Measurements from ENCODE around the gene ADAM21. TPM values are rescaled to one million over a fixed set of nuclear protein-coding genes. Genes with fewer than 3 reads are reported as not detected.
"Not testable (repeated sequence)": the region's sequence is repeated elsewhere in the genome, so short reads cannot be mapped to it uniquely, and the experiment has no call there.

Gene ADAM21
- total RNA-seq: 0.38 TPM
- long read RNA-seq, partial matches to known transcripts: 0 of 1 reads
- long read RNA-seq, other reads (novel, unspliced or antisense): 1 of 1 reads

- H3K9me3 ChIP-seq (replicated peaks): no peaks in the 10 kb centered on the region
- intact Hi-C loops (cut with micrococcal nuclease): no loop called here
- H3K36me3 ChIP-seq: peaks cover 5% of the 10 kb centered on the region
- no peaks in the 10 kb centered on the region for H3K27me3 ChIP-seq (ENCODE audit: low read depth)
- no peak for DNase-seq
- H3K4me3 ChIP-seq: no peak within 1 kb of the TSS
- TF ChIP-seq CTCF (IDR thresholded peaks at IDR 0.05; ENCODE audit: borderline replicate concordance): no peak
- H3K27ac ChIP-seq (replicated peaks): no peak within 1 kb of the TSS
- H3K4me1 ChIP-seq: peaks cover 10% of the 10 kb centered on the region
Observed at GRCh38 chr14:70451874-70452273, at the start of gene ADAM21. Gene ADAM21 (plus strand): TSS chr14:70452174. CDS start chr14:70457500, 5,326 bp downstream.

- H3K27ac ChIP-seq (replicated peaks); H3K9me3 ChIP-seq (replicated peaks); H3K27me3 ChIP-seq (ENCODE audit: low read depth); DNase-seq; intact Hi-C loops (cut with micrococcal nuclease); H3K4me3 ChIP-seq: not testable (repeated sequence)
- H3K4me1 ChIP-seq: peaks cover 15% of the 10 kb centered on the region
- H3K36me3 ChIP-seq: peaks cover 14% of the 10 kb centered on the region
Observed at GRCh38 chr14:70403335-70403734, 48.6 kb upstream of the ADAM21 start.

GRCh38 chr14:70406216-70406615, 45.8 kb upstream of the ADAM21 start:
- H3K27me3 ChIP-seq (ENCODE audit: low read depth); H3K9me3 ChIP-seq (replicated peaks); intact Hi-C loops (cut with micrococcal nuclease); H3K4me3 ChIP-seq; H3K27ac ChIP-seq (replicated peaks); DNase-seq: not testable (repeated sequence)
- H3K36me3 ChIP-seq: peaks cover 19% of the 10 kb centered on the region
- peaks cover 15% of the 10 kb centered on the region for H3K4me1 ChIP-seq

- Histone ChIP-seq H3K4me1 (peaks cover 19% of the 10 kb centered on the region), H3K9me3 (replicated peaks) (no peaks in the 10 kb centered on the region), H3K36me3 (peaks cover 19% of the 10 kb centered on the region), H3K27me3 (ENCODE audit: low read depth) (no peaks in the 10 kb centered on the region), H3K4me3 (no peak overlapping the region), H3K27ac (replicated peaks) (no peak overlapping the region)
- no peak for DNase-seq
- intact Hi-C loops (cut with micrococcal nuclease): no loop called here
- TF ChIP-seq CTCF (IDR thresholded peaks at IDR 0.05; ENCODE audit: borderline replicate concordance): no peak
Observed at GRCh38 chr14:70407621-70408020, 44.4 kb upstream of the ADAM21 start.

GRCh38 chr14:70415788-70416187, 36.2 kb upstream of the ADAM21 start:
- intact Hi-C loops (cut with micrococcal nuclease): no loop called here
- H3K27me3 ChIP-seq (ENCODE audit: low read depth): no peaks in the 10 kb centered on the region

GRCh38 chr14:70416338-70416724, 35.6 kb upstream of the ADAM21 start:
- no peaks in the 10 kb centered on the region for H3K27me3 ChIP-seq (ENCODE audit: low read depth)
- H3K27ac ChIP-seq (replicated peaks): peak overlapping the region; percentile 84
- no peaks in the 10 kb centered on the region for H3K9me3 ChIP-seq (replicated peaks)
- peaks cover 31% of the 10 kb centered on the region for H3K4me1 ChIP-seq
- peaks cover 6% of the 10 kb centered on the region for H3K36me3 ChIP-seq
- H3K4me3 ChIP-seq: peak overlapping the region; percentile 87
- intact Hi-C loops (cut with micrococcal nuclease): no loop called here
- TF ChIP-seq CTCF (IDR thresholded peaks at IDR 0.05; ENCODE audit: borderline replicate concordance): no peak
- DNase-seq: no peak

More at GRCh38 chr14:70415788-70416187, 36.2 kb upstream of the ADAM21 start:
- H3K27ac ChIP-seq (replicated peaks): no peak overlapping the region
- peak overlapping the region; percentile 87 for H3K4me3 ChIP-seq
- TF ChIP-seq CTCF (IDR thresholded peaks at IDR 0.05; ENCODE audit: borderline replicate concordance): no peak
- DNase-seq: no peak
- H3K36me3 ChIP-seq: peaks cover 6% of the 10 kb centered on the region
- H3K4me1 ChIP-seq: peaks cover 31% of the 10 kb centered on the region
- no peaks in the 10 kb centered on the region for H3K9me3 ChIP-seq (replicated peaks)

Measured in left ventricle myocardium inferior (tissue), 1 donor.